ENCODE measurements around the gene EHBP1L1. TPM values are rescaled to one million over a fixed set of nuclear protein-coding genes. Genes with fewer than 3 reads are reported as not detected.

The EHBP1L1 gene
- total RNA-seq, 2 experiments from 2014 or later: 69.2 to 96.7 TPM

GRCh38 chr11:65598258-65598699 is 22.4 kb downstream of the EHBP1L1 start:
- peaks cover 26% of the 10 kb centered on the region for H3K4me1 Mint-ChIP-seq
- H3K27me3 Mint-ChIP-seq: no peaks in the 10 kb centered on the region
- DNase-seq: no peak
- H3K4me3 Mint-ChIP-seq: no peak overlapping the region
- POLR2A ChIA-PET: no interaction called here
- H3K27ac Mint-ChIP-seq: no peak overlapping the region
- H3K36me3 Mint-ChIP-seq (ENCODE audit: low read depth): peaks cover 9% of the 10 kb centered on the region
- CTCF ChIA-PET: interaction anchor here (0.8 to 1.7 kb wide), 4 partner anchors 10 to 23 kb away, joined by 3 to 6 read pairs (median 5); partner anchors contain the start of gene EHBP1L1
- no peaks in the 10 kb centered on the region for H3K9me3 Mint-ChIP-seq

GRCh38 chr11:65599216-65599954 is 23.5 kb downstream of the EHBP1L1 start:
- H3K9me3 Mint-ChIP-seq: no peaks in the 10 kb centered on the region
- H3K4me1 Mint-ChIP-seq: peaks cover 18% of the 10 kb centered on the region
- DNase-seq: no peak
- no peaks in the 10 kb centered on the region for H3K27me3 Mint-ChIP-seq
- peaks cover 16% of the 10 kb centered on the region for H3K36me3 Mint-ChIP-seq (ENCODE audit: low read depth)
- H3K27ac Mint-ChIP-seq: no peak overlapping the region
- ChIA-PET POLR2A (no interaction called here), CTCF (interaction anchor here (0.5 to 1.2 kb wide), 2 partner anchors 59 to 89 kb away, joined by 4 to 5 read pairs; no protein-coding TSS in a partner anchor)
- no peak overlapping the region for H3K4me3 Mint-ChIP-seq

GRCh38 chr11:65599955-65600246 is 24.0 kb downstream of the EHBP1L1 start:
- POLR2A ChIA-PET: no interaction called here
- CTCF ChIA-PET: interaction anchor here (0.5 to 1.2 kb wide), 2 partner anchors 59 to 89 kb away, joined by 4 to 5 read pairs; no protein-coding TSS in a partner anchor
- no peak for DNase-seq
- H3K4me1 Mint-ChIP-seq: peaks cover 15% of the 10 kb centered on the region
- H3K27me3 Mint-ChIP-seq: no peaks in the 10 kb centered on the region
- no peak overlapping the region for H3K27ac Mint-ChIP-seq
- peaks cover 16% of the 10 kb centered on the region for H3K36me3 Mint-ChIP-seq (ENCODE audit: low read depth)
- H3K4me3 Mint-ChIP-seq: no peak overlapping the region
- H3K9me3 Mint-ChIP-seq: no peaks in the 10 kb centered on the region

- POLR2A ChIA-PET: no interaction called here
- CTCF ChIA-PET: interaction anchor here (0.6 to 2.6 kb wide), 5 partner anchors 10 to 214 kb away, joined by 3 to 18 read pairs (median 6); partner anchors contain the start of gene MAP3K11
Measured at GRCh38 chr11:65604258-65604657, 28.4 kb downstream of the EHBP1L1 start.

GRCh38 chr11:65606876-65607613 is 31.2 kb downstream of the EHBP1L1 start:
- POLR2A ChIA-PET: no interaction called here
- CTCF ChIA-PET: interaction anchor here (1.1 to 4.2 kb wide), 2 partner anchors 11 to 14 kb away, joined by 3 to 24 read pairs; no protein-coding TSS in a partner anchor
- Mint-ChIP-seq H3K4me1 (peaks cover 38% of the 10 kb centered on the region), H3K4me3 (no peak overlapping the region), H3K9me3 (no peaks in the 10 kb centered on the region), H3K27me3 (no peaks in the 10 kb centered on the region), H3K36me3 (ENCODE audit: low read depth) (peaks cover 39% of the 10 kb centered on the region), H3K27ac (no peak overlapping the region)
- no peak for DNase-seq

More at GRCh38 chr11:65604258-65604657, 28.4 kb downstream of the EHBP1L1 start:
- Mint-ChIP-seq H3K4me3 (no peak overlapping the region), H3K4me1 (peaks cover 11% of the 10 kb centered on the region), H3K27me3 (no peaks in the 10 kb centered on the region), H3K27ac (no peak overlapping the region), H3K36me3 (ENCODE audit: low read depth) (peaks cover 30% of the 10 kb centered on the region), H3K9me3 (no peaks in the 10 kb centered on the region)
- DNase-seq: no peak

GRCh38 chr11:65607614-65608426 is 32.0 kb downstream of the EHBP1L1 start:
- peak overlapping the region; percentile 25 for H3K27ac Mint-ChIP-seq
- H3K27me3 Mint-ChIP-seq: no peaks in the 10 kb centered on the region
- H3K4me3 Mint-ChIP-seq: no peak overlapping the region
- H3K4me1 Mint-ChIP-seq: peaks cover 45% of the 10 kb centered on the region
- ChIA-PET POLR2A (no interaction called here), CTCF (interaction anchor here (0.6 to 4.2 kb wide), 2 partner anchors 14 to 141 kb away, joined by 3 to 24 read pairs; no protein-coding TSS in a partner anchor)
- DNase-seq: no peak
- H3K9me3 Mint-ChIP-seq: no peaks in the 10 kb centered on the region
- H3K36me3 Mint-ChIP-seq (ENCODE audit: low read depth): peaks cover 44% of the 10 kb centered on the region

GRCh38 chr11:65609229-65609628 is 33.4 kb downstream of the EHBP1L1 start:
- CTCF ChIA-PET: interaction anchor here (1.2 to 4.2 kb wide), 5 partner anchors 16 to 68 kb away, joined by 3 to 24 read pairs (median 5); no protein-coding TSS in a partner anchor
- H3K4me3 Mint-ChIP-seq: no peak overlapping the region
- no peak for DNase-seq
- POLR2A ChIA-PET: no interaction called here
- no peaks in the 10 kb centered on the region for H3K9me3 Mint-ChIP-seq
- H3K27ac Mint-ChIP-seq: peak overlapping the region; percentile 55
- no peaks in the 10 kb centered on the region for H3K27me3 Mint-ChIP-seq
- H3K4me1 Mint-ChIP-seq: peaks cover 51% of the 10 kb centered on the region
- H3K36me3 Mint-ChIP-seq (ENCODE audit: low read depth): peaks cover 35% of the 10 kb centered on the region

GRCh38 chr11:65609665-65610064 is 33.8 kb downstream of the EHBP1L1 start:
- H3K9me3 Mint-ChIP-seq: no peaks in the 10 kb centered on the region
- H3K36me3 Mint-ChIP-seq (ENCODE audit: low read depth): peaks cover 35% of the 10 kb centered on the region
- no peak for DNase-seq
- peak overlapping the region; percentile 66 for H3K27ac Mint-ChIP-seq
- H3K4me3 Mint-ChIP-seq: no peak overlapping the region
- POLR2A ChIA-PET: no interaction called here
- peaks cover 51% of the 10 kb centered on the region for H3K4me1 Mint-ChIP-seq
- H3K27me3 Mint-ChIP-seq: no peaks in the 10 kb centered on the region
- CTCF ChIA-PET: interaction anchor here (1.2 to 4.2 kb wide), 7 partner anchors 16 to 275 kb away, joined by 3 to 24 read pairs (median 5); no protein-coding TSS in a partner anchor

GRCh38 chr11:65610404-65610803 is 34.6 kb downstream of the EHBP1L1 start:
- peak overlapping the region; percentile 66 for H3K27ac Mint-ChIP-seq
- no peak overlapping the region for H3K4me3 Mint-ChIP-seq
- POLR2A ChIA-PET: no interaction called here
- no peak for DNase-seq
- CTCF ChIA-PET: interaction anchor here (0.9 to 4.2 kb wide), 8 partner anchors 12 to 274 kb away, joined by 3 to 24 read pairs (median 4); no protein-coding TSS in a partner anchor
- H3K4me1 Mint-ChIP-seq: peaks cover 51% of the 10 kb centered on the region
- peaks cover 31% of the 10 kb centered on the region for H3K36me3 Mint-ChIP-seq (ENCODE audit: low read depth)
- no peaks in the 10 kb centered on the region for H3K27me3 Mint-ChIP-seq
- H3K9me3 Mint-ChIP-seq: no peaks in the 10 kb centered on the region

- Mint-ChIP-seq H3K27ac (peak overlapping the region; percentile 91), H3K4me3 (peak overlapping the region; percentile 95), H3K36me3 (ENCODE audit: low read depth) (peaks cover 28% of the 10 kb centered on the region), H3K27me3 (no peaks in the 10 kb centered on the region), H3K9me3 (no peaks in the 10 kb centered on the region), H3K4me1 (peaks cover 51% of the 10 kb centered on the region)
- POLR2A ChIA-PET: no interaction called here
- no peak for DNase-seq
- CTCF ChIA-PET: interaction anchor here (0.9 to 4.5 kb wide), 7 partner anchors 13 to 273 kb away, joined by 3 to 34 read pairs (median 4); partner anchors contain the start of genes FAM89B and ZNRD2
Measured at GRCh38 chr11:65611028-65611757, 35.3 kb downstream of the EHBP1L1 start.

GRCh38 chr11:65611758-65612603 is 36.1 kb downstream of the EHBP1L1 start:
- POLR2A ChIA-PET: no interaction called here
- H3K27ac Mint-ChIP-seq: peak overlapping the region; percentile 91
- peaks cover 58% of the 10 kb centered on the region for H3K4me1 Mint-ChIP-seq

More at GRCh38 chr11:65611758-65612603, 36.1 kb downstream of the EHBP1L1 start:
- Mint-ChIP-seq H3K27me3 (no peaks in the 10 kb centered on the region), H3K4me3 (peak overlapping the region; percentile 95), H3K36me3 (ENCODE audit: low read depth) (peaks cover 32% of the 10 kb centered on the region), H3K9me3 (no peaks in the 10 kb centered on the region)
- DNase-seq: no peak
- CTCF ChIA-PET: interaction anchor here (1.0 to 4.5 kb wide), 11 partner anchors 8 to 100 kb away, joined by 3 to 34 read pairs (median 5); partner anchors contain the start of genes FAM89B, KAT5, SIPA1 and ZNRD2

Data from activated CD4-positive, alpha-beta T cell treated with anti-CD3 and anti-CD28 coated beads, Interleukin-2, amount 10 ng/mL, durations not matched to agents 7 days and 5 days (primary cell).